Measurements from ENCODE around the gene ABHD8.
"Not testable (repeated sequence)": the region's sequence is repeated elsewhere in the genome, so short reads cannot be mapped to it uniquely, and the experiment has no call there.

Gene ABHD8

DNA sequence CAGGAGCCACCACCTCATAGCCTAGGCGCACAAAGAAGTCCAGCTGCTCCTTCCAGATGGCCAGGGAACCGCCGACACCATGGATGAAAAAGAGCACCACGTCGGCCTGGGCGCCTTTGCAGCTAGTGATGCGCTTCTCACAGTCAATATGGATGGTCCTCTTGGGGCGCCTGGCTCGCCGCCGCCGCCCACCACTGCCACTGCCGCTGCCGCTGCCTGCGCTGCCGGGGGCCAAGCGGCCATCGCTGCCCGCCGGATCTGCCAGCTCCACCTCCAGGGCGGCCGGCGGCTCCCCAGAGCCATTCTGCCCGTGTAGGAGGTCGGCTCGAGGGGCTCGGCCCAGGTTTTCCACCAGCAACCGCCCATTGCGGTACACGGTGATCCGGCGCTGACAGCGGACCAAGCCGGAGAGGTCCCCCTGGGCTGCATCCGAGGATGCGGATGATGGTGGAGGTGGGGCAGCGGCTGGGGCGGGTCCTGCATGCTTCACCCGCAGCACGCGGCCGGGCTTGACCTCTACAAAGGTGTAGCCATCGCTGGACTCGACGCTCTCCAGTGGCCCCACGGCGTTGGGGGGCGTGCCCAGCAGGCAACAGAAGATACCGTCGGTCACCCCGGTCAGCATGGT lies 2.1 kb downstream of the ABHD8 start:
- FAIRE-seq (no peak), DNase-seq (ENCODE audit: low spot score) (no peak)

DNA sequence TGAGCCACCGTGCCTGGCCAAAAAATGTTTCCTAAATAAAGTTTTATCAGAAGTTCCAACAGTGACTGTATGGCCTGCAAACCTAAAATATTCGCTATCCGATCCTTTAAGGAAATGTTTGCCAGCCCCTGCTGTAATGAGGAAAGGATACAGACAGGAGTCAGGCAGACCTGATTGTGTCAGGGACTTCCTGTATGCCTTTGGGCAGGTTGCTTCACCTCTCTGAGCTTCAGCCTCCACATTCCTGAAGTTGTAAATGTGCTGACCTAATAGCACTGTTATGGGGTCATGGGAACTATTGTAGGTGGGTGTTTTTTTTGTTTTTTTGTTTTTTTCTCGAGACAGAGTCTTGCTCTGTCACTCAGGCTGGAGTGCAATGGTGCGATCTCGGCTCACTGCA lies 6.2 kb downstream of the ABHD8 start:
- FAIRE-seq = no peak
- no peak for DNase-seq (ENCODE audit: low spot score)

DNA sequence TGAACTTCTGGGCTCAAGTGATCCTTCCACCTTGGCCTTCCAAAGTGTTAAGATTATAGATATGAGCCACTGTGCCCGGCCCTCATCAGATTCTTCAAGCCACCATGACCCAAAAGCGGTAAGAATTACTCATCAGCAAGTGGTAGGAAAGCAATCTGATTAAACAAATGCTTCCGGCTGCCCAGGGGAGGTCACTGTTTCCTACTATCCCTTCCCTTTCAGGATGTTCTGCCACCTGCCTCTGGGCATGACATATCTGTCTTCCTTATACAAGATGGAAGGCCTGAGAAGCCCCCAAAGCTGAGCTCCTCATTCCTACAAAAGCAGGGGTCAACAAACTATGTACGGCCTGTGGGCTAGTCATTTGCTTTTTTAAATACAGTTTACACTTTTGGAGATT lies 7.0 kb downstream of the ABHD8 start:
- peak; percentile 71 for DNase-seq (ENCODE audit: low spot score)
- FAIRE-seq = peak; percentile 41

DNA sequence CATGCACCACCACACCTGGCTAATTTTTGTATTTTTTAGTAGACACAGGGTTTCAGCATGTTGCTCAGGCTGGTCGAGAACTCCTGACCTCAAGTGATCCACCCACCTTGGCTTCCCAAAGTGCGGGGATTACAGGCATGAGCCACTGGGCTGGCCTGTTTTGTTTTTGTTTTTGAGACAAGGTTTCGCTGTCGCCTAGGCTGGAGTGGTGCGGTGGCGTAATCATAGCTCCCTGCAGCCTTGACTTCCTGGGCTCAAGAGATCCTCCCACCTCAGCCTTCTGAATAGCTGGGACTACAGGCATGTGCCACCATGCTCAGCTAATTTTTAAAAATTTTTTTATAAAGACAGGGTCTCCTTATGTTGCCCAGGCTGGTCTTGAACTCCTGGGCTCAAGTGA lies 7.7 kb downstream of the ABHD8 start:
- DNase-seq (ENCODE audit: low spot score); FAIRE-seq: not testable (repeated sequence)

DNA sequence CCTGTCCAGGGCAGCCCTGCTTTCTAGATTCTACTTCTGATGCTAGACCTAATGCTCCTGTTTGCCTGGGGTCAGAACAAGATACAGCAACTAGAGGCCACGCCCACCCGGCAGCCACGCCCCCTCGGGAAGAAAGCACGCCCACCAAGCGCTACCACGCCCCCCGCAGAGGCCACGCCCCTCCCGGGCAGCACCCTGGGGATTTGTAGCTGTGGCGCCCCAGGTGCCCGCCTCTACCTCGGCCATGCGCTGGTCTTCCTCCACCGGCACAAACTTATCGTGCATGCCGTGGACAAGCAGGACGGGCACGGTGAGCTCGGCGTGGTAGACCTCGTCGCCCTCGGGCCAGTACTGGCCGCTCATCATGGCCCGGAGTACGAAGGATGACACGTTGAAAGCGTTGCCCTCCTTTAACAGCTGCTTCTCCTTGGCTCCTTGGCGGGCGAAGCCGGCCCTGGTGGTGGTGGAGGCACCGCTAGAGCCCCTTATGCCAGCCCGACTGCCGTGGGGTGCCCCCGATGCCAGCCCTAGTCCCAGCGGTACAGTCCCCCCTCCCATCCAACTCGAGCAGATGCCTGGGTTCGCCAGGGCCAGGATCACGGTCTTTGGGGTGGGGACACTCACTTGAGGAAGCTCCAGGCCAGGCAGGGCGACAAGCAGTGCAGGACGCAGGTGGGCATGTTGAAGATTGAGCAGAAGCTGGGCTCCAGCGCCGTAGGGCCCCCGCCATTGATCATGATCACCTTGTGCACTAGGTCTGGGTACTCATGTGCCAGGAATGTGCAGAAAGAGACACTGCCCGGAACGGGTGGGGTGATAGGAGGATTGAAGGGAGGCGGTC lies 9.0 kb downstream of the ABHD8 start:
- FAIRE-seq (no peak), DNase-seq (ENCODE audit: low spot score) (no peak)

DNA sequence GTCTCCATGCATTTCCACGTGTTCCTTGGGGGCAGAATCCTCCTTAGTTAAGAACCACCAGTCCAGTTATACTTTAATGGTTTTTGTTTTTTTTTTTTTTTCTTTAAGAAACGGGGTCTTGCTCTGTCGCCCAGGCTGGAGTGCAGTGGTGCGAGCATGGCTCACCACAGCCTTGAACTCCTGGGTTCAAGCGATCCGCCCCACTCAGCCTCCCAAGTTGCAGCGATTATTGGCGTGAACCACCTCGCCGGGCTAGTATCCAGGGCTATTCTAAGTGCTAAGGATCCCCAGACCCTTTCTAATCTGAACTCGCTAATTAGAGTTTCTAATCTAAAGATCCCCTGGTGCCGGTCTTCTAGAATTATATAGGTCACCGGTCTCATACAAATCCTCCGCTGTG lies 9.6 kb downstream of the ABHD8 start:
- no peak for DNase-seq (ENCODE audit: low spot score)
- FAIRE-seq = no peak

DNA sequence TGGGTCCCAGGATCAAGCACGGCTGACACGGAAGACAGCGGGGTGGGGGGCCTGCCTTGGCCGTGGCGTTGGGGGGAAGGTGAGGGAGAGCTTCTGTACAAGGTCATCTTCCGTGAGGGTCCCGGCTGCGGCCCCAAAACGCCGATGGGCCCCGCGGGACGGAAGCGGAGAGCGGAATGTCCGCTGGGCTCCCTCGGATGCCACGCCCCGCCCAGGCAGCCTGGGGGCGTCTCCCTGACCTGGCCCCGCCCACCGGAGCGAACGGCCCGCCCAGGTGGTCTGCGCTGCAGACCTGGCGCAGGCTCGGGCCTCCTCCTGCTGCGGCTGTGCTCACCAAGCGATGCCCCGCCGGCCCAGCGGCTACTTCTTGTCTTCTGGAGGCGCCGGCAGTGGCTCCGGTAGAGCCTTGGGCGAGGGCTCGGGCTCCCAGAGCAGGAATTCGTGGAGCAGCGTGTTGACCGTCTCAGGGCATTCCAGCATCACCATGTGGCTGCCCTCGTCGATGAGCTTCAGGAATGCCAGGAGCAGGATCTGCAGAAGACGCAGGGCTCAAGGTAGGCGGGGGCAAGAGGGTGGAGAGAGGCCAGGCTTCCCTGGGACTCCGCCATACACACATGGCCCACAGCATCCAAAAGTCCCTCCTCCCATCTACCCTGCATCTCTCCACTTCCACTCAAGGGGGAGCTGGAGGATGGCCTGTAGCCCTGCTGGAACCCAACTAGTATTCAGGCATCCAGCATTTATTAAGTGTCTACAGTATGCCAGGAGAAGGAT lies 10.7 kb downstream of the ABHD8 start:
- FAIRE-seq (no peak), DNase-seq (ENCODE audit: low spot score) (no peak)

DNA sequence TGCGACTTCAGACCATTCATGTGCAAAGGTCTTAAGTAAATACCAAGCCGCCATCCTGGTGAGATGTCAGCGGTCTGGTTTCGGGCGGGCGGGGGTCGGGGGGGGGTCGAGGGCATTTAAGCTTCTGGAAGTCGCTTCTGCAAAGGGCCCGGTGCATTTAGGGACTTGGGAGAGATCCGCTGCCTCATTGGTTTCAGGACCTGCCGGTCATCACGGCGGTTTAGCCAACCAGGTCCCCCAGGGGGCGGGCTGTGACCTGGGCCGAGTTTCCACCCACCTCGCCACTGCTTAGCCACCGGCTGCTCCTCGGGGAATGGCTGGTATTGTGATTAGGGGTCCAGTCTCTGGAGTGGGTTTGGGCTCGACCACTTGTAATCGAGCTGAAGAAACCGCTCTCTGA lies 13.7 kb downstream of the ABHD8 start:
- DNase-seq (ENCODE audit: low spot score) (no peak), FAIRE-seq (no peak)

DNA sequence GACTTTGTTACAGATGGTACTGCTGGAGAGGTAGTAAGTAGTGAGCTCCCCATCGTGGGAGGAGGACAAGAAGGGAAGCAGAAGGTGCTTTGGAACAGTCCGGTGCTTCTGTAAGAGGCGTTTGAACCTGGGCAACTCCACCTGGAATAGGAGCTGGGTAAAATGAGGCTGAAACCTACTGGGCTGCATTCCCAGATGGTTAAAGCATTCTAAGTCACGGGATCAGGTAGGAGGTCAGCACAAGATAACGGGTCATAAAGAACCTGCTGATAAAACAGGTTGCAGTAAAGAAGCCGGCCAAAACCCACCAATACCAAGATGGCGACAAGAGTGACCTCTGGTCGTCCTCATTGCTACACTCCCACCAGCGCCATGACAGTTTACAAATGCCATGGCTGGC lies 16.5 kb downstream of the ABHD8 start:
- FAIRE-seq = no peak

DNA sequence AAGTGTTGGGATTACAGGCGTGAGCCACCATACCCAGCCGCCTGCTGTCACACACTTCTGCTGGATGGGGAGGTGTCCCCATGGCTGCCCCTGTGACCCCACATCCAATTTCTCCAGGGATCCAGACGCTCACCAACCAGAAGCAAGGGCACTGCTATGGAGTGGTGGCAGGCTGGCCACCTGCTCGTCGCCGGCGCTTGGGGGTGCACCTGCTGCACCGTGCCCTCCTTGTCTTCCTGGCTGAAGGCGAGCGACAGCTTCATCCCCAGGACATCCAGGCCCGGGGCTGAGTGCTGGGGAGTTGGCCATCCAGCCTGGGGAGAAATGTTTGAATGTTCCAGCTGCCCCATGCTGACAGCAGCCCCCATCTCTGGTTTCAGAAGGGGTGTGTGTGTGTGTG lies 17.0 kb downstream of the ABHD8 start:
- DNase-seq (ENCODE audit: low spot score) (no peak), FAIRE-seq (no peak)

More for the DNA sequence above, 16.5 kb downstream of the ABHD8 start:
- no peak for DNase-seq (ENCODE audit: low spot score)

DNA sequence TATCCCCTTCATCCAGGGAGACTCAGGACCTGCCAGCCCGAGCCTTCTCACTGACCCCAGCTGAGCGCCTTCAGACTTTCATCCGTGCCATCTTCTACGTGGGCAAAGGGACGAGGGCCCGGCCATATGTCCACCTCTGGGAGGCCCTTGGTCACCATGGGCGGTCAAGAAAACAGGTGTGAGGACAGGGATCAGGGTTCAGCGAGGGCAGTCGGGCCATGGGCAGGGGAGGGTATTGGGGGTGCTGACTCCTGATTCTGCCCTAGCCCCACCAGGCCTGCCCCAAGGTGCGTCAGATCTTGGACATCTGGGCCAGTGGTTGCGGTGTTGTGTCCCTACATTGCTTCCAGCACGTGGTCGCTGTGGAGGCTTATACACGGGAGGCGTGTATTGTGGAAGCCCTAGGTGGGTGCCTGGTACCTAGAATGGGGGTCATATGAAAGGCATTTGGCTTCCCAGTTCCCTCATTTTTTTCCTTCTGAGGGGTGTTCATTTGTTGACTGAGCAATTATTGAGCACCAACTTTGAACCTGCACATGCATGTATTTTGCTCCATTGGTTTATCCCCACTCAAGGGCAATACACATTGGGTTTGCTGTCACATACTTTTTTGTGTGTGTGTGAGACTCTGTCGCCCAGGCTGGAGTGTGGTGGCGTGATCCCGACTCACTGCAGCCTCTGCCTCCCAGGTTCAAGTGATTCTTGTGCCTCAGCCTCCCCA lies 17.6 kb downstream of the ABHD8 start:
- no peak for DNase-seq (ENCODE audit: low spot score)
- FAIRE-seq = no peak

DNA sequence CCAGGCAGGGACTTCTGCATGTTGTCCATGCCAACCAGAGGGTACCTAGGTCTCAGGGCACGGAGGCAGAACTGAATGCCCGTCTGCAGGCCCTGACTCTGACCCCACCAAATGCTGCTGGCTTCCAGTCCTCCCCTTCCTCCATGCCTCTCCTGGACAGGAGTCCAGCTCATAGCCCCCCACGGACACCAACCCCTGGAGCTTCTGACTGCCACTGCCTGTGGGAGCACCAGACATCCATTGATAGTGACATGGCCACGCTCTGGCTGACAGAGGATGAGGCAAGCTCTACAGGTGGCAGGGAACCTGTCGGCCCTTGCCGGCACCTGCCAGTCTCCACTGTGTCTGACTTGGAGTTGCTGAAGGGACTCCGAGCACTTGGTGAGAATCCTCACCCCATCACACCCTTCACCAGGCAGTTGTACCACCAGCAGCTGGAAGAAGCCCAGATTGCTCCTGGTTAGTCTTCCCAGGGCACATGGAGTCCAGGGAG lies 19.7 kb downstream of the ABHD8 start:
- FAIRE-seq (no peak), DNase-seq (ENCODE audit: low spot score) (no peak)

DNA sequence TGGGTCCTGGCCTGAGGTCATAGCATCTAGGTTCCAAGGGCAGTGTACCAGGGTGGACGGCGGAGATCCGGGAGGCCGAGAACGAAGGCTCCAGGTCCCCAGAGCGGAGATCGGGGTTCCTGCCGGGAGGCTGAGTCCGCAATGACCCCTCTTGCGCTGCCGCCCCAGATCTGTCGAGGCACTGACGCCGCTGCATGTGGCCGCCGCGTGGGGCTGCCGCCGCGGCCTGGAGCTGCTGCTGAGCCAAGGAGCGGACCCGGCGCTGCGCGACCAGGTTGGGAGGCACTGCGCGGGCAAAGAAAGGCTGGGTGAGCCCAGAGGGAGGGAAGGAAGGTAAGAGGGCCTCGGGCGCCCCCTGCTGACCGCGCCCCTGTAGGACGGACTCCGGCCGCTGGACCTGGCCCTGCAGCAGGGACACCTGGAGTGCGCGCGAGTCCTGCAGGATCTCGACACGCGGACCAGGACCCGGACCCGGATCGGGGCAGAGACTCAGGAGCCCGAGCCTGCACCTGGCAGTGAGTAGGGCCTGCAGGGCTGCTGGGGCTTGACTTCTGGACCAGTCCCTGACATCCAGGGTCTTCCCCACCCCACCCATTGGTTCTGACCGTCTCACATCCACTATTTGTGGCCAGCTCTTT lies 20.6 kb downstream of the ABHD8 start:
- peak; percentile 75 for DNase-seq (ENCODE audit: low spot score)
- no peak for FAIRE-seq

DNA sequence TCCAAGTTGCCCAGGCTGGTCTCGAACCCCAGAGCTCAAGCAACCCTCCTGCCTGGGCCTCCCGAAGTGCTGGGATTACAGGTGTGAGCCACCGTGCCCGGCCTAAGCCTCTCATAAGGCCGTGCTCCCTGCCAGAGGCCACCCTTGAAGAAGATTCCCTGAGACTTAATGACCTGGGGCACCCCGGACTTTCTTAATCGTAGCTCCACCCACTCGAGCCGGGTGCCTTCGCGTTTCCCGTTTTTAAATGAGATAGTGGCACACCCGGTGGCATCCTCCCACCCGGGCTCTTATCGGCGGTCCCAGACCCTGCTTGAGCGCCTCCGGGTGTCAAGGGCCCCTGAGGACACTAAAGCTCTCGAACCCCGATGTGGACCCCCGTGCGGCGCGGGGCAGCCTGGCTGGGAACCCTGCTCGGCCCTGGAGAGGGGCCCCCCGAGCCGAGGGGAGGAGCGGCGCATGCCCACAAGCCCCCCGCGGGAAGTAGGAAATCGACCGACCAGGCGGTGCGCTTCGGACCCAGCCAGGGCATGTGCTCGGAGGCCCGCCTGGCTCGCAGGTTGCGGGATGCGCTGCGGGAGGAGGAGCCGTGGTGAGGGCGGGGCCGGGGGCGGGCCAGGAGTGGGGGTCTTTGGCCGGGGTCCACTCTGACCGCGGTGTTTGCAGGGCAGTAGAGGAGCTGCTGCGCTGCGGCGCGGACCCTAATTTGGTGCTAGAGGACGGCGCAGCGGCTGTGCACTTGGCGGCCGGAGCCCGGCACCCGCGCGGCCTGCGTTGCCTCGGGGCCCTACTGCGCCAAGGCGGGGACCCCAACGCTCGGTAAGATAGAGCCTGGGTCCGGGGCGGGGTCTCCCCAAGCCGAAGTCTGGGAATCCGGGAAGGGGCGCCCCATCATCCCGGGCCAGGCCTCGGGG lies 21.6 kb downstream of the ABHD8 start, which contains the start of gene ANKLE1:
Gene ANKLE1 (plus strand): TSS at position 511 of the 914 bp plus-strand sequence. CDS start 20 bp downstream, at position 531.
- FAIRE-seq (no peak), DNase-seq (ENCODE audit: low spot score) (no peak)

DNA sequence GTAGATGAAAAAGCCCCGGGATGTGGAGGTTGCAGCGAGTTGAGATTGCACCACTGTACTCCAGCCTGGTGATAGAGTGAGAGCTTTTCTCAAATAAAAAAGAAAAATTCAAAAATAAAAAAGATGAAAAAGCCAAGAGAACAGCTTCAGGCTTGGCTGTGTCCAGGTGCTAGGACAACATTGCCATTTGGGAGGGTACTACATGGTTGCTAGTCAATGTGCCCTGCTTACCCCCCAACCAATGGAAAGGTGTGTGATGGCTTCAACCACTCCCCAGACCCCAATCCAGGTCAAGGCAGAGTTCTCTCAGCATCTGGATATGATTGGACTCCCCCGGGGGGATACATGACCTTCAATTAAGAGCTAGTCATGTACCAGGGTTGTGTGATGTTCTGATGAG lies 23.8 kb downstream of the ABHD8 start:
- DNase-seq (ENCODE audit: low spot score) (no peak), FAIRE-seq (no peak)

DNA sequence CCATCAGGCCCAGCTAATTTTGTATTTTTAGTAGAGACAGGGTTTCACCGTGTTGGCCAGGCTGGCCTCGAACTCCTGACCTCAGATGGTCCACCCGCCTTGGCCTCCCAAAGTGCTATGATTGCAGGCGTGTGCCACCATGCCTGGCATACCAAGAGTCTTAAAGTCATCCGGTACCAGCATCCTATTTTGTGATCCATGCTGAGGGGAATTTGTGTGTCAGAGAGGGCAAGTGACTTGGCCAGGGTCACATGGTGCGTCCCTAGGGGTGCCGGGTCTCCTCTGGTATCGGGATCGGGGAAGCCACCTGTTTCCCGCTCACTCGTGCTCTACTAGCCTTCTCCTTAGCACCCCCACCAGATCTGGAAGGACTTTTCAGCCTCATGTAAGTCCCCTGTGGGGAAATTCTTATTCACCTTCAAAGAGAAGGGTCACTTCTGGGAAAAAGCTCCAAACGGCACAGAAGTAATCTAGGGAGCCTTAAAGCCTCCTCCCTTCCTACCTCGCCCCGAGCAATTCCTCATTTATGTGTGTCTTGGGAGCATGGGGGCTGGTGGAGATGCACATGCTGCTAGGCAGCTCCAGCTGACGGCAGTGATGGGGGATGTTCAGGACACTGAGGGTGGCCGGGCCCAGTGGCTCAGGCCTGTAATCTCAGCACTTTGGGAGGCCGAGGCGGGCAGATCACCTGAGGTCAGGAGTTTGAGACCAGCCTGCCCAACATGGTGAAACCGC lies 27.6 kb downstream of the ABHD8 start:
- DNase-seq (ENCODE audit: low spot score) (no peak), FAIRE-seq (no peak)

DNA sequence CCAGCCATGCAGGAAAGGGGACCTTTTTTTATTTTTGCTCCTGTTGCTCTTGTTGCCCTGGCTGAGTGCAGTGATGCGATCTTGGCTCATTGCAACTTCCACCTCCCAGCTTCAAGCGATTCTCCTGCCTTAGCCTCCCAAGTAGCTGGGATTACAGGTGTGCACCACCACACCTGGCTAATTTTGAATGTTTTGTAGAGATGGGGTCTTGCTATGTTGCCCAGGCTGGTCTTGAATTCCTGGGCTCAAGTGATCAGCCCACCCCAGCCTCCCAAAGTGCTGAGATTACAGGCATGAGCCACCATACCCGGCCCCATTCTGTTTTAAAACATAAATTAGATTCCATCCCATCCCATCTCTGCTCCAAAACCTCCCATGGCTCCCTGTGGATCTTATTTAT lies 28.3 kb downstream of the ABHD8 start:
- FAIRE-seq; DNase-seq (ENCODE audit: low spot score): not testable (repeated sequence)

DNA sequence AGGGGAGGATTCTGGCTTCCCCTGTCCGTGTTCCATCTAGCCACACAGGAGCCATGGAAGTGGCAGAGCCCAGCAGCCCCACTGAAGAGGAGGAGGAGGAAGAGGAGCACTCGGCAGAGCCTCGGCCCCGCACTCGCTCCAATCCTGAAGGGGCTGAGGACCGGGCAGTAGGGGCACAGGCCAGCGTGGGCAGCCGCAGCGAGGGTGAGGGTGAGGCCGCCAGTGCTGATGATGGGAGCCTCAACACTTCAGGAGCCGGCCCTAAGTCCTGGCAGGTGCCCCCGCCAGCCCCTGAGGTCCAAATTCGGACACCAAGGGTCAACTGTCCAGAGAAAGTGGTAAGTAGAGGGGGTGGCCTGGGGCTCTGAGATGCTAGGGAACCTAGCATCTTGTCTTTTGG lies 34.5 kb downstream of the ABHD8 start:
- no peak for FAIRE-seq

More for the DNA sequence above, 34.5 kb downstream of the ABHD8 start:
- DNase-seq (ENCODE audit: low spot score) = no peak
